Loucy (cell line): ENCODE measurements around the gene DLG2.

Experiments used
- H2AFZ ChIP-seq: fragments of 200-600 bp; sonication (generic); 2 replicates; pipeline ENCODE4 v1.6.0; 2016; ENCODE audit warnings: antibody characterized with exemption, mild to moderate bottlenecking, low read length, moderate library complexity
- H3F3A ChIP-seq: fragments of 200-600 bp; 2 replicates; pipeline ENCODE4 v1.6.0; 2016; ENCODE audit warnings: antibody characterized with exemption, low read depth, mild to moderate bottlenecking
- H3K27me3 ChIP-seq: fragments of 200-600 bp; sonication (generic); 2 replicates; pipeline ENCODE4 v1.6.1; 2014; ENCODE audit warnings: low read length, mild to moderate bottlenecking; ENCODE audit not compliant: insufficient read depth, poor library complexity, severe bottlenecking
- H3K36me3 ChIP-seq: fragments of 200-600 bp; sonication (generic); 2 replicates; pipeline ENCODE4 v1.6.1; 2016; ENCODE audit warnings: low read length; ENCODE audit not compliant: insufficient read depth
- H3K4me1 ChIP-seq: fragments of 200-600 bp; sonication (generic); 2 replicates; pipeline ENCODE4 v1.5.1; 2014; ENCODE audit warnings: low read length, mild to moderate bottlenecking; ENCODE audit not compliant: insufficient read depth, poor library complexity, severe bottlenecking
- H3K4me2 ChIP-seq: fragments of 200-600 bp; sonication (generic); 2 replicates; pipeline ENCODE4 v1.6.0; 2014; ENCODE audit warnings: antibody characterized with exemption, low read length, low read depth, mild to moderate bottlenecking; ENCODE audit not compliant: poor library complexity, severe bottlenecking
- H3K4me3 ChIP-seq: fragments of 200-600 bp; sonication (generic); 2 replicates; pipeline ENCODE4 v1.5.1; 2014; ENCODE audit warnings: low read length, mild to moderate bottlenecking, mixed read lengths; ENCODE audit not compliant: poor library complexity, severe bottlenecking
- H3K79me2 ChIP-seq: fragments of 200-600 bp; sonication (generic); 2 replicates; pipeline ENCODE4 v1.6.1; 2014; ENCODE audit warnings: low read length; ENCODE audit not compliant: insufficient read depth
- H3K9ac ChIP-seq: fragments of 200-600 bp; sonication (generic); 2 replicates; pipeline ENCODE4 v1.6.0; 2014; ENCODE audit warnings: mild to moderate bottlenecking, low read depth, low read length, moderate library complexity; ENCODE audit not compliant: poor library complexity, severe bottlenecking
- H3K9me2 ChIP-seq: fragments of 200-600 bp; sonication (generic); replicated peaks from 2 replicates; pipeline ENCODE4 v1.6.1; 2016; ENCODE audit warnings: low read depth, low read length, mixed read lengths
- H3K9me3 ChIP-seq: fragments of 200-600 bp; sonication (generic); 2 replicates; pipeline ENCODE4 v1.6.1; 2014; ENCODE audit warnings: mild to moderate bottlenecking, antibody characterized with exemption, low read length, low read depth; ENCODE audit not compliant: insufficient read depth
- H4K20me1 ChIP-seq: fragments of 200-600 bp; sonication (generic); 2 replicates; pipeline ENCODE4 v1.6.0; 2014; ENCODE audit warnings: antibody characterized with exemption, low read length, mild to moderate bottlenecking; ENCODE audit not compliant: insufficient read depth, poor library complexity, severe bottlenecking
- EZH2phosphoT487 ChIP-seq: fragments of 200-600 bp; IDR thresholded peaks from 2 replicates; pipeline ENCODE4 v1.6.1; 2018; ENCODE audit warnings: antibody characterized with exemption, mild to moderate bottlenecking, moderate library complexity, borderline replicate concordance
- TF ChIP-seq, protein P1 (sequence below): fragments of 200-600 bp; sonication (generic); conservative IDR thresholded peaks from 2 replicates; pipeline ENCODE4 v1.5.1; 2014; ENCODE audit warnings: mild to moderate bottlenecking, antibody characterized with exemption, low read length

The DLG2 gene

GRCh38 chr11:84480131-84480530, 1147.0 kb downstream of the DLG2 start:
- H3K9ac ChIP-seq: no peak overlapping the region
- no peak overlapping the region for H2AFZ ChIP-seq
- H3F3A ChIP-seq: no peaks in the 10 kb centered on the region
- no peaks in the 10 kb centered on the region for H3K9me2 ChIP-seq
- H3K4me1 ChIP-seq: no peaks in the 10 kb centered on the region
- H3K9me3 ChIP-seq: no peaks in the 10 kb centered on the region
- TF ChIP-seq EZH2phosphoT487: no peak
- TF ChIP-seq, protein P1, sequence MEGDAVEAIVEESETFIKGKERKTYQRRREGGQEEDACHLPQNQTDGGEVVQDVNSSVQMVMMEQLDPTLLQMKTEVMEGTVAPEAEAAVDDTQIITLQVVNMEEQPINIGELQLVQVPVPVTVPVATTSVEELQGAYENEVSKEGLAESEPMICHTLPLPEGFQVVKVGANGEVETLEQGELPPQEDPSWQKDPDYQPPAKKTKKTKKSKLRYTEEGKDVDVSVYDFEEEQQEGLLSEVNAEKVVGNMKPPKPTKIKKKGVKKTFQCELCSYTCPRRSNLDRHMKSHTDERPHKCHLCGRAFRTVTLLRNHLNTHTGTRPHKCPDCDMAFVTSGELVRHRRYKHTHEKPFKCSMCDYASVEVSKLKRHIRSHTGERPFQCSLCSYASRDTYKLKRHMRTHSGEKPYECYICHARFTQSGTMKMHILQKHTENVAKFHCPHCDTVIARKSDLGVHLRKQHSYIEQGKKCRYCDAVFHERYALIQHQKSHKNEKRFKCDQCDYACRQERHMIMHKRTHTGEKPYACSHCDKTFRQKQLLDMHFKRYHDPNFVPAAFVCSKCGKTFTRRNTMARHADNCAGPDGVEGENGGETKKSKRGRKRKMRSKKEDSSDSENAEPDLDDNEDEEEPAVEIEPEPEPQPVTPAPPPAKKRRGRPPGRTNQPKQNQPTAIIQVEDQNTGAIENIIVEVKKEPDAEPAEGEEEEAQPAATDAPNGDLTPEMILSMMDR: no peak
- H3K4me3 ChIP-seq: no peak overlapping the region
- no peak overlapping the region for H3K4me2 ChIP-seq
- no peaks in the 10 kb centered on the region for H3K36me3 ChIP-seq
- no peaks in the 10 kb centered on the region for H3K79me2 ChIP-seq
- no peaks in the 10 kb centered on the region for H3K27me3 ChIP-seq
- H4K20me1 ChIP-seq: no peaks in the 10 kb centered on the region

GRCh38 chr11:84476581-84476980, 1150.6 kb downstream of the DLG2 start:
- no peak overlapping the region for H3K4me2 ChIP-seq
- H3K36me3 ChIP-seq: no peaks in the 10 kb centered on the region
- no peaks in the 10 kb centered on the region for H3K27me3 ChIP-seq
- H3K9me2 ChIP-seq: no peaks in the 10 kb centered on the region
- H3K9ac ChIP-seq: no peak overlapping the region
- H3K4me1 ChIP-seq: no peaks in the 10 kb centered on the region
- no peaks in the 10 kb centered on the region for H3K79me2 ChIP-seq
- no peak for TF ChIP-seq EZH2phosphoT487
- TF ChIP-seq, protein P1: no peak
- no peak overlapping the region for H3K4me3 ChIP-seq
- no peak overlapping the region for H2AFZ ChIP-seq
- H3F3A ChIP-seq: no peaks in the 10 kb centered on the region
- no peaks in the 10 kb centered on the region for H4K20me1 ChIP-seq
- no peaks in the 10 kb centered on the region for H3K9me3 ChIP-seq

DNA sequence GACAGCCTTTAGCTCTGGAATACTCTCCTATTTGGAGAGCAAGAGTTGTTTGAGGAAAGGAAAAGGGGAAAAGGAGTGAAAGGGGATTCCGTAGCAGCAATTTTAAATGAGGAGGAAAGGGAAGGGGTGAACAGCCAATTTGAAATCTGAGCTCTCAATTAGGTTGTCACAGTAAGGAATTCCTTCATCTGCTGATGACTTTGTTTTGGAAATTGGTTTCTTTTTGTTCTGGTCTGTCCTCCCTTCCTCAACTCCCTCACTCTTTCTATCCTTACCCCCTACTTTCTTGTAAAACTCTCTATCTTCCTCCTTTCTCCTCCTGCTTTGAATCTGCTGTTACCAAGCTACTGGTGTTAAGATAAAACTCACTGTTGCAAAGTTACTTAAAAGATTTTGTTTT, 1155.6 kb downstream of the DLG2 start:
- no peaks in the 10 kb centered on the region for H3K9me3 ChIP-seq
- TF ChIP-seq, protein P1: no peak
- TF ChIP-seq EZH2phosphoT487: no peak

More for the DNA sequence above, 1155.6 kb downstream of the DLG2 start:
- no peak overlapping the region for H2AFZ ChIP-seq
- no peaks in the 10 kb centered on the region for H3K79me2 ChIP-seq
- no peaks in the 10 kb centered on the region; the same call in 1 of the 2 replicates for H3K9me2 ChIP-seq
- H4K20me1 ChIP-seq: no peaks in the 10 kb centered on the region
- no peaks in the 10 kb centered on the region for H3F3A ChIP-seq
- no peaks in the 10 kb centered on the region for H3K27me3 ChIP-seq
- no peaks in the 10 kb centered on the region for H3K36me3 ChIP-seq
- H3K4me3 ChIP-seq: no peak overlapping the region
- no peak overlapping the region for H3K4me2 ChIP-seq
- no peak overlapping the region for H3K9ac ChIP-seq
- no peaks in the 10 kb centered on the region for H3K4me1 ChIP-seq
